Epithelial cell of proximal tubule (primary cell): Measurements from ENCODE around the gene XRCC2. TPM values are rescaled to one million over a fixed set of nuclear protein-coding genes. Genes with fewer than 3 reads are reported as not detected.

Experiments used
- DNase-seq: peaks from one replicate; pipeline ENCODE4 v3.0.0-alpha.2; 2011; ENCODE audit warnings: low read depth
- H3K4me3 ChIP-seq: 2 replicates; pipeline ENCODE4 v1.5.1; 2011; ENCODE audit warnings: low read depth, mild to moderate bottlenecking, low read length
- CTCF ChIP-seq: conservative IDR thresholded peaks from 2 replicates; pipeline ENCODE4 v1.5.1; 2012; ENCODE audit warnings: low read depth, mild to moderate bottlenecking, low read length
- total RNA-seq: library from RNA; depleted of rRNA; stranded (reverse); fragments of >200 nt; gene quantifications from 2 replicates; pipeline ENCODE4 v1.2.3, GENCODE V29; 2015

XRCC2 gene
- total RNA-seq, 1 donor from 2014 or later: 5.4 TPM

- no peak overlapping the region for H3K4me3 ChIP-seq
- no peak for TF ChIP-seq CTCF
- no peak for DNase-seq
These were observed 31.9 kb downstream of the XRCC2 start for GRCh38 chr7:152643979-152644559.

GRCh38 chr7:152641384-152641783, 34.6 kb downstream of the XRCC2 start:
- DNase-seq: no peak
- no peak for TF ChIP-seq CTCF
- H3K4me3 ChIP-seq: no peak overlapping the region

GRCh38 chr7:152640829-152641228, 35.1 kb downstream of the XRCC2 start:
- no peak for DNase-seq
- no peak overlapping the region for H3K4me3 ChIP-seq
- TF ChIP-seq CTCF: no peak

- no peak overlapping the region for H3K4me3 ChIP-seq
- DNase-seq: no peak
- no peak for TF ChIP-seq CTCF
These were observed 37.9 kb downstream of the XRCC2 start for GRCh38 chr7:152637920-152638580.

- TF ChIP-seq CTCF: no peak
- DNase-seq: no peak
These were observed 38.8 kb downstream of the XRCC2 start for GRCh38 chr7:152637161-152637560.

GRCh38 chr7:152636441-152636840, 39.5 kb downstream of the XRCC2 start:
- no peak overlapping the region for H3K4me3 ChIP-seq
- DNase-seq: no peak
- TF ChIP-seq CTCF: no peak

More at GRCh38 chr7:152637161-152637560, 38.8 kb downstream of the XRCC2 start:
- no peak overlapping the region for H3K4me3 ChIP-seq

- no peak for TF ChIP-seq CTCF
- no peak for DNase-seq
- no peak overlapping the region for H3K4me3 ChIP-seq
These were observed 42.4 kb downstream of the XRCC2 start for GRCh38 chr7:152633504-152633903.
